ENCODE data around the gene SMIM10L2A.

Gene SMIM10L2A

DNA sequence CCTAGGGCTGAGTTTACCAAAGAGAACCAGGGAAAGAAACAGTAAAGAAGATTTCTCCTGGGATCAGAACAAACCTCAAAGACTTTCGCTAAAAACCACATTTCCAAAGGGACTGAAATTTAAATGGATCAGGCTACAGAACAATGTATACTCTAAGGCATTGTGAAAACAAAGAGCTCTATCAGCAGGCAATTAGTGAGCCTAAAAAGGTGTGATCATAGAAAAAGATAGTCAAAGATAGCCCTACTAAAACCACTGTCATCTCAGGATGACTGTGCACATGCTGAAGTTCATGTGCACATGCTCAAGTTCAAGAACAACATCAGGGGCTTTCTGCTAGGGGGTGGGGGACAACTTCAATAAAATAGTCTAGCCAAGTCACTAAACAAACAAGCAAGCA is 12.9 kb upstream of the SMIM10L2A start:
- Histone ChIP-seq H3K9me3 (replicated peaks; ENCODE audit: insufficient read depth, low read length) (no peaks in the 10 kb centered on the region), H3K79me2 (ENCODE audit: low read length) (no peaks in the 10 kb centered on the region), H3K4me3 (ENCODE audit: low read length) (no peak overlapping the region), H3K36me3 (replicated peaks; ENCODE audit: insufficient read depth, low read length) (no peaks in the 10 kb centered on the region), H3K4me1 (ENCODE audit: low read length) (no peaks in the 10 kb centered on the region), H3K27ac (ENCODE audit: low read length) (no peak overlapping the region), H2AFZ (ENCODE audit: low read length) (no peak overlapping the region), H3F3A (ENCODE audit: insufficient read depth, low read length) (no peaks in the 10 kb centered on the region), H4K20me1 (ENCODE audit: insufficient read depth, low read length) (no peaks in the 10 kb centered on the region), H3K9ac (ENCODE audit: low read length) (no peak overlapping the region), H3K9me2 (replicated peaks; ENCODE audit: insufficient read depth, low read length) (no peaks in the 10 kb centered on the region), H3K27me3 (replicated peaks; ENCODE audit: insufficient read depth, low read length) (no peaks in the 10 kb centered on the region), H3K4me2 (ENCODE audit: low read depth, low read length) (no peak overlapping the region)
- no peak for DNase-seq
- TF ChIP-seq EZH2phosphoT487 (IDR thresholded peaks at IDR 0.05; ENCODE audit: low read length) (no peak), EZH2 (optimal IDR thresholded peaks at IDR 0.05; ENCODE audit: low read depth, low read length) (no peak)
- TF ChIP-seq, protein P1, sequence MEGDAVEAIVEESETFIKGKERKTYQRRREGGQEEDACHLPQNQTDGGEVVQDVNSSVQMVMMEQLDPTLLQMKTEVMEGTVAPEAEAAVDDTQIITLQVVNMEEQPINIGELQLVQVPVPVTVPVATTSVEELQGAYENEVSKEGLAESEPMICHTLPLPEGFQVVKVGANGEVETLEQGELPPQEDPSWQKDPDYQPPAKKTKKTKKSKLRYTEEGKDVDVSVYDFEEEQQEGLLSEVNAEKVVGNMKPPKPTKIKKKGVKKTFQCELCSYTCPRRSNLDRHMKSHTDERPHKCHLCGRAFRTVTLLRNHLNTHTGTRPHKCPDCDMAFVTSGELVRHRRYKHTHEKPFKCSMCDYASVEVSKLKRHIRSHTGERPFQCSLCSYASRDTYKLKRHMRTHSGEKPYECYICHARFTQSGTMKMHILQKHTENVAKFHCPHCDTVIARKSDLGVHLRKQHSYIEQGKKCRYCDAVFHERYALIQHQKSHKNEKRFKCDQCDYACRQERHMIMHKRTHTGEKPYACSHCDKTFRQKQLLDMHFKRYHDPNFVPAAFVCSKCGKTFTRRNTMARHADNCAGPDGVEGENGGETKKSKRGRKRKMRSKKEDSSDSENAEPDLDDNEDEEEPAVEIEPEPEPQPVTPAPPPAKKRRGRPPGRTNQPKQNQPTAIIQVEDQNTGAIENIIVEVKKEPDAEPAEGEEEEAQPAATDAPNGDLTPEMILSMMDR (IDR thresholded peaks at IDR 0.05; ENCODE audit: low read length), result no peak

DNA sequence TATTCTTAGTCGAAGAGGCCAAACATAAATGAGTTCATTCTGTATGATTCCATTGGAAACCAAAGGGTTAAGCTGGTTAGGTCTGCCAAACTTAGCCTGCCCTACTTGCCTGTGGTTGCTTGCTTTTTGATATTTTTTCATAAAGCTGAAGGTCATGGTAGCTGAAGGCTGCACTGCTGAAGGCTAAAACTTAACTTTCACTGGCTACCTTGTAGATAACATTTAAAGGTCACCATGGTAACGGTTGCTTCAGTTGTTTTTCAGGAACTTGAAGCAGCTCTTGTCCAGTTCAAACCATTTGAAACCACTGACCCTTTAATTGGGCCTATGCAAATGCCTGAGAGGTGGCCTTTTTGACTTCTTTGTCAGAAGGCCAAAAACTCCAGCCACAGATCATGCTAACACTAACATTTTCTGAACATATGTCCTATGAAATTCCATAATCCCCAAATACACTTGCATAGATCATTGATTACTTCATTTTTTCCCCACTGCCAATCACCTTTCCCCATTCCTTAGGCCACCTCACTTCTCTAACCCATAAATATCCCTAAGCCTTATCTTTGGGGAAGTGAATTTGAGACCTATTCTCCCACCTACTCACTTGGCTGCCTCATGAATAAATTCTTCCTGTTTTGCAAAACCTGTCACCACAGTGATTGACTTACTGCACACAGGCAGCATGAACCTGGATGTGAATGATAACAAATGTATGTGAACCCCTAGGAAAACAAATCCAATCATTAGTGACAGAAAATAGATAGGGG is 10.7 kb upstream of the SMIM10L2A start:
- no peak overlapping the region for H3K4me3 ChIP-seq (ENCODE audit: low read length)
- DNase-seq, result no peak
- H3K9ac ChIP-seq (ENCODE audit: low read length), result no peak overlapping the region
- H3K27ac ChIP-seq (ENCODE audit: low read length), result no peak overlapping the region
- H3F3A ChIP-seq (ENCODE audit: insufficient read depth, low read length), result no peaks in the 10 kb centered on the region
- TF ChIP-seq EZH2 (optimal IDR thresholded peaks at IDR 0.05; ENCODE audit: low read depth, low read length) (no peak), EZH2phosphoT487 (IDR thresholded peaks at IDR 0.05; ENCODE audit: low read length) (no peak)
- TF ChIP-seq, protein P1 (IDR thresholded peaks at IDR 0.05; ENCODE audit: low read length), result no peak
- H3K9me3 ChIP-seq (replicated peaks; ENCODE audit: insufficient read depth, low read length), result no peaks in the 10 kb centered on the region
- no peaks in the 10 kb centered on the region for H3K27me3 ChIP-seq (replicated peaks; ENCODE audit: insufficient read depth, low read length)
- H2AFZ ChIP-seq (ENCODE audit: low read length), result no peak overlapping the region
- no peaks in the 10 kb centered on the region for H3K9me2 ChIP-seq (replicated peaks; ENCODE audit: insufficient read depth, low read length)
- H3K4me2 ChIP-seq (ENCODE audit: low read depth, low read length), result no peak overlapping the region
- no peaks in the 10 kb centered on the region for H3K79me2 ChIP-seq (ENCODE audit: low read length)
- no peaks in the 10 kb centered on the region for H3K4me1 ChIP-seq (ENCODE audit: low read length)
- no peaks in the 10 kb centered on the region for H3K36me3 ChIP-seq (replicated peaks; ENCODE audit: insufficient read depth, low read length)
- no peaks in the 10 kb centered on the region for H4K20me1 ChIP-seq (ENCODE audit: insufficient read depth, low read length)

GRCh38 chrX:135411893-135412292 is 9.9 kb upstream of the SMIM10L2A start:
- no peak overlapping the region for H3K4me2 ChIP-seq (ENCODE audit: low read depth, low read length)
- TF ChIP-seq, protein P1 (IDR thresholded peaks at IDR 0.05; ENCODE audit: low read length), result no peak
- TF ChIP-seq EZH2phosphoT487 (IDR thresholded peaks at IDR 0.05; ENCODE audit: low read length) (no peak), EZH2 (optimal IDR thresholded peaks at IDR 0.05; ENCODE audit: low read depth, low read length) (no peak)
- H3K4me1 ChIP-seq (ENCODE audit: low read length), result no peaks in the 10 kb centered on the region
- no peak overlapping the region for H2AFZ ChIP-seq (ENCODE audit: low read length)
- no peak for DNase-seq
- no peak overlapping the region for H3K27ac ChIP-seq (ENCODE audit: low read length)
- no peaks in the 10 kb centered on the region for H4K20me1 ChIP-seq (ENCODE audit: insufficient read depth, low read length)
- no peaks in the 10 kb centered on the region for H3K9me3 ChIP-seq (replicated peaks; ENCODE audit: insufficient read depth, low read length)
- no peaks in the 10 kb centered on the region for H3K36me3 ChIP-seq (replicated peaks; ENCODE audit: insufficient read depth, low read length)
- no peaks in the 10 kb centered on the region for H3K79me2 ChIP-seq (ENCODE audit: low read length)
- H3K27me3 ChIP-seq (replicated peaks; ENCODE audit: insufficient read depth, low read length), result no peaks in the 10 kb centered on the region
- H3K4me3 ChIP-seq (ENCODE audit: low read length), result no peak overlapping the region
- H3F3A ChIP-seq (ENCODE audit: insufficient read depth, low read length), result no peaks in the 10 kb centered on the region
- H3K9ac ChIP-seq (ENCODE audit: low read length), result no peak overlapping the region
- no peaks in the 10 kb centered on the region for H3K9me2 ChIP-seq (replicated peaks; ENCODE audit: insufficient read depth, low read length)
